ENCODE measurements around the gene RASL12. TPM values are rescaled to one million over a fixed set of nuclear protein-coding genes. Genes with fewer than 3 reads are reported as not detected.
"Not testable (repeated sequence)": the region's sequence is repeated elsewhere in the genome, so short reads cannot be mapped to it uniquely, and the experiment has no call there.

The RASL12 gene
- total RNA-seq, 1 donor from 2014 or later, result 32.8 TPM

- DNase-seq, result no peak
These were observed 39.5 kb downstream of the RASL12 start for GRCh38 chr15:65028338-65028737.

GRCh38 chr15:65027593-65027992 is 40.2 kb downstream of the RASL12 start:
- DNase-seq, result no peak

DNA sequence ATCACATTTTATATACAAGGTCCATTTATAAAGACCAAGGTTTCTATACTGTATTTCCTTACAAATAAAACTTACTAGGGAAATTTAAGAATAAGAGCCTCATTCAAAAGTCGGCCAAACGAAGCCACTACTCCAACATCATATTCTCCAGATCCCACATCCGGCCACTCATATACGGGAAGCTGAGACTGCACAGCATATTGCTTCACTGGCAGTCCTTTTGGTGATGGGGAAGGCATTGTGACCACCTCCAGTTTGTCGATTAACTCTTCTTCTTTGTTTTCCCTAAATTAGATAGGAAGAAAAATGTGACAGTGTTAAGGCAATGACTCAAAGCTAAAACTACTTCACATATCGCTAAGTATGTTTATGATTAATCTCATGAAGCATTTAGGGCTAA is 41.0 kb downstream of the RASL12 start:
- DNase-seq, result no peak

DNA sequence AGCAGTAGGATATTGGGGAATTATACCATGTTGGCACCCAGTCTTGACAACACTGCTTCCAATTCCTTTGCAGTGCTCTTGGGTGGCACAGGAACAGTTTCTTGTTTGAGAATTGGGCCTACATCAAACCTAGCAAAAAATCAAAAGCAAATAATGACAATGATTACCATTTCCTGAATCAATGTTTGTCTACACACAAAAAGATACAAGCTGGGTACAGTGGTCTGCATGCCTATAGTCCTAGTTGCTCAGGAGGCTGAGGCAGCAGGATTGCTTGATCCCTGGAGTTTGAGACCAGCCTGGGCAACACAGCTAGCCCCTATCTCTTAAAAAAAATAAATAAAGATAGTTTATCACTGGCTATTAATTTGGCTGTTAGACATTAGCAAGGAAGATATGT is 46.3 kb downstream of the RASL12 start:
- DNase-seq, result no peak

DNA sequence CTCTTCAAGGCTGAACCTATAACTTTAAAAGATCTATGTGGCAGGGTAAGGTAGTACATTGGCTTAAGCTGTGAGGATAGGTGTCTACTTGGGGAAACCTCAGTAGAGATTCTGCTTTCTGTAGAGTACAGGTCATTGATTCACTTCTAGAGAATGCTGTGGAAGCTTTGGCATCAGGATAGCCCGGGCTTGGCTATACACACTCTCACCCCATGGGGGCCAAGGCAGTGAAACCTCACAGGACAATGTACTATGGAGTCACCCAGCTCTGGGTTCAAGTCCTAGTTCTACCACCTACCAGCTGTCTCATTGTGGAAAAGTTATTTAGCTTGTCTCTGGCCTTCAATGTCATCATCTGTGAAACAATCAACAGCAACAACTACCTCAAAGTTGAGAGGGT is 47.4 kb downstream of the RASL12 start:
- no peak for DNase-seq

DNA sequence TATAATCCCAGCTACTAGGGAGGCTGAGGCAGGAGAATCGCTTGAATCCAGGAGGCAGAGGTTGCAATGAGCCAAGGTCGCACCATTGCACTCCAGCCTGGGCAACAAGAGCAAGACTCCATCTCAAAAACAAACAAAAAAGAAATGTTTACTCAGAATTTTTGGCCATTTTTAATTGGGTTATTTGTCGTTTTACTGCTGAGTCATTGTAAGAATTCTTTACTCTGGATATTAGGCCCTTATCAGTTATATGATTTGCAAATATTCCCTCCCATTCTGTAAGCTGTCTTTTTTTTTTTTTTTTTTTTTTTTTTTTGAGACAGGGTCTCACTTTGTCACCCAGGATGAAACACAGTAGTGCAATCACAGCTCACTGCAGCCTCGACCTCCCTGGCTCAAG is 56.6 kb downstream of the RASL12 start:
- DNase-seq, result not testable (repeated sequence)

GRCh38 chr15:65008983-65009382 is 58.8 kb downstream of the RASL12 start:
- DNase-seq, result no peak

DNA sequence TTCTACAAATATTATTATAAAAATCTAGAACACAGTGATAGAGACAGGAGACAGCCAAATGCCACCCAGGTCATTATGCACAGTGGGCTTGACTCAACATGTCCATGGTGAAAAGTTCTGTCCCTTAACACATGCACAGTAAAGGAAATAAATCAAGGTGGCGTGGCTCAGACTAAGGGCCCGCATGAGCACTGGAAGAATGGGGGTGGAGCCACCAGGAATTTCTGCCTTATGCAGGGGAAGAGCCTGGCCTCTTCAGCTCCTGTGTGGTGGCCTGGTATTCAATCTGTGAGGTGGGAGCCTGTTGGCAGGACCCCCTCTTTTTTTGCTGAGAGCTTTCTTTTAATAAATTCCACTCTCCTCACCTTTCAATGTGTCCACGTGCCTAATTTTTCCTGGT is 60.9 kb downstream of the RASL12 start:
- no peak for DNase-seq

DNA sequence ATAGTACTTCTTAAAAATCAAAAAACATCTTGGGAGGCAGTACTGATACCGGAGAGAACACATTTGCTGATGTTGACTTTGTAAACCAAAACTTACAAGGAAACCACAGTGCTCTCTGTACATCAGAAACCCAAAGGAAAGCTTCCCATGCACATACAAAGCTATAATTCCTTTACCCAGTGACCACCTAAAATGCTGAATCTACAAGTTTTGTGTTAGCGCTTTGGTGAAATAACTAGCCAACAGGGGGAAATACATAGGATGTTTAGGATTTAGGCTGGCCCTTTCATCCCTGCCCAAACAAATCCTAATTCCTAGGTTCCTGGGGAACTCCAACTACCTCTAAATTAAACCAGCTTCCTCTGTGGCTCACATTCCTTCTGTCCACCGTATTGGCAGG is 62.8 kb downstream of the RASL12 start:
- DNase-seq, result no peak

Small RNAs within 50 kb of the gene (small RNA-seq; reads per million reads assigned to genes)
- not detected for gene AC013553.1 (ENCODE audit: low replicate concordance)

Other genes starting within 250 kb of the RASL12 start
- 3.7 TPM for gene PIF1, start 242.3 kb downstream of the RASL12 start, total RNA-seq
- gene PLEKHO2, start 226.1 kb downstream of the RASL12 start, total RNA-seq, result 33.5 TPM
- gene ANKDD1A, start 156.1 kb downstream of the RASL12 start, total RNA-seq, result 14.4 TPM
- gene SPG21, start 78.1 kb downstream of the RASL12 start, total RNA-seq, result 74.6 TPM
- 20.8 TPM for gene MTFMT, start 38.4 kb downstream of the RASL12 start, total RNA-seq
- 1.4 TPM for gene SLC51B, start 22.6 kb downstream of the RASL12 start, total RNA-seq
- gene KBTBD13, start 8.8 kb upstream of the RASL12 start, total RNA-seq, result 2.6 TPM
- 2.3 TPM for gene UBAP1L, start 47.2 kb upstream of the RASL12 start, total RNA-seq
- 13.1 TPM for gene PDCD7, start 65.8 kb upstream of the RASL12 start, total RNA-seq
- gene CLPX, start 117.4 kb upstream of the RASL12 start, total RNA-seq, result 75.4 TPM
- gene CILP, start 143.5 kb upstream of the RASL12 start, total RNA-seq, result 70.9 TPM
- 8.7 TPM for gene PARP16, start 218.9 kb upstream of the RASL12 start, total RNA-seq
- not detected for gene RNU5A-1, start 228.1 kb upstream of the RASL12 start, total RNA-seq
- gene RNU5B-1, start 236.7 kb upstream of the RASL12 start, total RNA-seq, result not detected

All from tongue (tissue), 3 donors.